ENCODE data around the gene ZNF19. TPM values are rescaled to one million over a fixed set of nuclear protein-coding genes. Genes with fewer than 3 reads are reported as not detected.

The ZNF19 gene
- total and polyA plus RNA-seq, 2 of the 8 experiments (the other 6 are each of a cell fraction or from before 2014, with no cell fraction given), result 1.5 to 3.5 TPM

GRCh38 chr16:71464231-71464630 is 24.9 kb downstream of the ZNF19 start:
- no peak overlapping the region for H3K9ac ChIP-seq (replicated peaks in 1 of 4; ENCODE audit: extremely low read depth in 1 of 4, low read depth in 3 of 4, low read length in 3 of 4)
- H3K56ac ChIP-seq (replicated peaks; ENCODE audit: insufficient read length, low read depth, low read length), result no peak overlapping the region
- peaks cover 7% of the 10 kb centered on the region for H3K23me2 ChIP-seq (ENCODE audit: low read depth, low read length)
- H2BK5ac ChIP-seq (ENCODE audit: low read depth, low read length), result no peak overlapping the region
- H2BK12ac ChIP-seq (ENCODE audit: low read depth, low read length), result no peak overlapping the region
- H3K79me1 ChIP-seq (ENCODE audit: low read depth, low read length), result no peaks in the 10 kb centered on the region; the same call in 1 of the 2 replicates
- CTCF ChIA-PET (ENCODE audit: partially characterized antibody), result interaction anchor here (1.0 to 2.3 kb wide), 11 partner anchors 8 to 147 kb away, joined by 3 to 17 read pairs (median 4); no protein-coding TSS in a partner anchor
- H3K27me3 ChIP-seq (replicated peaks in 1 of 4; ENCODE audit: control insufficient read depth in 3 of 4, extremely low read depth in 1 of 4, insufficient read depth in 3 of 4, low read length in 3 of 4), result no peaks in the 10 kb centered on the region
- no peak overlapping the region for H2BK20ac ChIP-seq (ENCODE audit: low read length)
- no peak for DNase-seq (ENCODE audit: low read depth in 1 of 2, low spot score in 2 of 2)
- H2AK5ac ChIP-seq (ENCODE audit: low read depth, low read length), result no peak overlapping the region
- no peak overlapping the region for H4K5ac ChIP-seq (ENCODE audit: insufficient read length, low read depth, low read length)
- no peak overlapping the region for H3K18ac ChIP-seq (ENCODE audit: extremely low read depth, low read length)
- H3K4me1 ChIP-seq (replicated peaks in 1 of 4; ENCODE audit: control insufficient read depth in 3 of 4, insufficient read depth in 4 of 4, low read length in 3 of 4), result peaks cover 0 to 2% (median 0%) of the 10 kb centered on the region in 4 experiments; a peak in 1 of 7 replicates
- H2BK15ac ChIP-seq (ENCODE audit: low read length), result no peak overlapping the region
- TF ChIP-seq ASH2L (IDR thresholded peaks at IDR 0.05; ENCODE audit: low read length) (no peak), KDM1A (IDR thresholded peaks at IDR 0.05; ENCODE audit: borderline replicate concordance, low read length) (no peak), EGR1 (IDR thresholded peaks at IDR 0.05; ENCODE audit: borderline replicate concordance, low read depth, low read length) (no peak), USF2 (IDR thresholded peaks at IDR 0.05; ENCODE audit: low read length) (no peak), ATF2 (IDR thresholded peaks at IDR 0.05; ENCODE audit: low read length) (no peak), MAFK (IDR thresholded peaks at IDR 0.05; ENCODE audit: low read depth, low read length) (no peak), SP2 (IDR thresholded peaks at IDR 0.05; ENCODE audit: low read length) (no peak), SIRT6 (IDR thresholded peaks at IDR 0.05; ENCODE audit: low read length) (no peak), RNF2 (IDR thresholded peaks at IDR 0.05; ENCODE audit: borderline replicate concordance, low read depth, low read length, missing control alignments, poor library complexity, severe bottlenecking) (no peak)
- no peak overlapping the region for H3K14ac ChIP-seq (ENCODE audit: insufficient read length)
- H3K23ac ChIP-seq (ENCODE audit: insufficient read length), result no peak overlapping the region
- H3K9me3 ChIP-seq (ENCODE audit: insufficient read depth in 2 of 2, low read depth in 1 of 2, low read length in 1 of 2), result no peaks in the 10 kb centered on the region
- POLR2A ChIA-PET (ENCODE audit: partially characterized antibody), result interaction anchor here (0.7 to 3.7 kb wide), 4 partner anchors 20 to 62 kb away, joined by 3 to 54 read pairs (median 3); partner anchors contain the start of genes CHST4 and ZNF19
- peaks cover 0 to 22% of the 10 kb centered on the region in 2 experiments; a peak in 3 of 4 replicates for H3K79me2 ChIP-seq (ENCODE audit: control insufficient read depth in 1 of 2, insufficient read depth in 2 of 2, low read length in 2 of 2)
- FAIRE-seq, result no peak
- H3K27ac ChIP-seq (ENCODE audit: low read depth, low read length), result no peak overlapping the region
- no peak overlapping the region for H3K4ac ChIP-seq (replicated peaks; ENCODE audit: insufficient read length, low read depth, low read length)
- H4K91ac ChIP-seq (replicated peaks; ENCODE audit: insufficient read length, low read length), result no peak overlapping the region
- WGBS, 2 experiments (ENCODE audit: extremely low coverage in 1 of 2, insufficient coverage in 1 of 2, insufficient read length in 1 of 2, insufficient replicate concordance in 2 of 2, low coverage in 1 of 2, low lambda C conversion rate in 2 of 2, missing lambda C conversion rate in 1 of 2), result 64% methylated on average over 1 of the region's 1 CpG; no CpG with 5 or more reads in 1 of the 2 experiments
- H4K20me1 ChIP-seq (replicated peaks in 1 of 2; ENCODE audit: control insufficient read depth in 1 of 2, insufficient read depth in 2 of 2, low read length in 2 of 2), result peaks cover 0 to 2% of the 10 kb centered on the region in 2 experiments
- no peak overlapping the region for H3K4me2 ChIP-seq (ENCODE audit: insufficient read depth in 1 of 2, low read depth in 2 of 2, low read length in 2 of 2)
- H4K8ac ChIP-seq (ENCODE audit: extremely low read depth, insufficient read depth, low read length), result no peak overlapping the region
- H2BK120ac ChIP-seq (replicated peaks; ENCODE audit: low read depth, low read length), result no peak overlapping the region
- H3K4me3 ChIP-seq (ENCODE audit: extremely low read depth in 1 of 4, insufficient read depth in 2 of 4, low read depth in 3 of 4, low read length in 4 of 4), result no peak overlapping the region
- H2AFZ ChIP-seq (ENCODE audit: low read length), result no peak overlapping the region
- H3K36me3 ChIP-seq (ENCODE audit: control insufficient read depth in 2 of 4, insufficient read depth in 4 of 4, low read length in 3 of 4), result no peaks in the 10 kb centered on the region

Measured in H1 (cell line).